Loucy (cell line): ENCODE measurements around the gene NADK.

Experiments
- EZH2phosphoT487 ChIP-seq: fragments of 200-600 bp; IDR thresholded peaks from 2 replicates; pipeline ENCODE4 v1.6.1; 2018; ENCODE audit warnings: antibody characterized with exemption, mild to moderate bottlenecking, moderate library complexity, borderline replicate concordance
- TF ChIP-seq, protein P1 (sequence below): fragments of 200-600 bp; sonication (generic); conservative IDR thresholded peaks from 2 replicates; pipeline ENCODE4 v1.5.1; 2014; ENCODE audit warnings: mild to moderate bottlenecking, antibody characterized with exemption, low read length

DNA sequence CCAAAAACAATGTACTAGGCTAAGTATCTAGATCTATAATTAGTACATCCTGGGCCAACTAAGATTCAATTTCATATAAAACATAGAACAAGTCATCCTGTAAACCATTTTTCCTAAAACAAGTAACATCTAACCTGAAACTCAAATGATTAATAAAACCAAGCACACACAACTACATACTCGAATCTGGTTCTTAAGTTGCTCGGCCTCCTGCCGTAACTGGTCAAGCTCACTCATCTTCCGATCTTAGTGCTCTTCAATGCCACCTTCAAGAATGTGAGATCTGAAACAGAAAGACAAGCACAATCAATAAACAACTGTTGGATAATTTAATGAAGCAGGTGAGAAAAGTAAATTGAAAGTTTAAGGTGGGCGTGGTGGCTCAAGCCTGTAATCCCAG, 46.9 kb upstream of the NADK start:
- TF ChIP-seq, protein P1, sequence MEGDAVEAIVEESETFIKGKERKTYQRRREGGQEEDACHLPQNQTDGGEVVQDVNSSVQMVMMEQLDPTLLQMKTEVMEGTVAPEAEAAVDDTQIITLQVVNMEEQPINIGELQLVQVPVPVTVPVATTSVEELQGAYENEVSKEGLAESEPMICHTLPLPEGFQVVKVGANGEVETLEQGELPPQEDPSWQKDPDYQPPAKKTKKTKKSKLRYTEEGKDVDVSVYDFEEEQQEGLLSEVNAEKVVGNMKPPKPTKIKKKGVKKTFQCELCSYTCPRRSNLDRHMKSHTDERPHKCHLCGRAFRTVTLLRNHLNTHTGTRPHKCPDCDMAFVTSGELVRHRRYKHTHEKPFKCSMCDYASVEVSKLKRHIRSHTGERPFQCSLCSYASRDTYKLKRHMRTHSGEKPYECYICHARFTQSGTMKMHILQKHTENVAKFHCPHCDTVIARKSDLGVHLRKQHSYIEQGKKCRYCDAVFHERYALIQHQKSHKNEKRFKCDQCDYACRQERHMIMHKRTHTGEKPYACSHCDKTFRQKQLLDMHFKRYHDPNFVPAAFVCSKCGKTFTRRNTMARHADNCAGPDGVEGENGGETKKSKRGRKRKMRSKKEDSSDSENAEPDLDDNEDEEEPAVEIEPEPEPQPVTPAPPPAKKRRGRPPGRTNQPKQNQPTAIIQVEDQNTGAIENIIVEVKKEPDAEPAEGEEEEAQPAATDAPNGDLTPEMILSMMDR, result no peak
- no peak for TF ChIP-seq EZH2phosphoT487
